IPS-NIHi11 (cell line): ENCODE data around the gene PLG.
"Not testable (repeated sequence)": the region's sequence is repeated elsewhere in the genome, so short reads cannot be mapped to it uniquely, and the experiment has no call there.

Experiments
- DNase-seq: peaks from one replicate; pipeline ENCODE4 v3.0.0; 2012; ENCODE audit warnings: mixed read lengths, low spot score

PLG gene

DNA sequence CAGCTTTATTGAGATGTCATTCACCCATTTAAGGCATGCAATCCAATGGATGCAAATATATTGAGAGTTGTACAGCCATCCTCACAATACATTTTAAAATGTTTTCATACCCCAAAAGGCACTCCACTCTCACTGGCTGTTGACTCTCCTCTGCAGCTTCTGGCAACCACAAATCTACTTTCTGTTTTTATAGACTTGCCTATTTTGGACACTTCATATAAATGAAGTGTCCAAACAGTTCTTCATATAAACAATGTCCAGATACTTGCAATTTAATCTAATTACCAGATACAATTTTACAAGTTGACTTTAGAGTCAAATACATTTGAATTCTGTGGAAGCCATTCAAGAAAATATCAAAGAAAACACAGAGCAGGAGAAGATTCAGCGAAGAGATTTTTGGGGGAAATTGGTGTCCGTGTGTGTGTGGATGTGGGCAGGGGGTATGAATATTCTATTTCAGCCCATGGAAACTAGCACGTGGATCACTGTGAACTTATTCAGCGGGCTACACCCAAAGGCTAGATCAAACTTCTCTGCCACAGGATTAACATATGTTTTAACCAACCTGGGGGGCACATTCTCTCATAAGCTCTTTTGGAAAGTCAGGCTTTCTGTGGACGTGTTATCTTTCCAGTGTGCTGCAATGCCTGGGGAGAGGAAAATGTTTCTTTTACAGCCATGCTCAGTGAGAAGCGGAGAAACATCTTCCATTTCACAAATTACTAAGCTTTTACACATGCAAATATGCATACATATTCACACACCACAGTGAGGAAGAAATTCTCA is 73.9 kb downstream of the PLG start:
- no peak for DNase-seq

DNA sequence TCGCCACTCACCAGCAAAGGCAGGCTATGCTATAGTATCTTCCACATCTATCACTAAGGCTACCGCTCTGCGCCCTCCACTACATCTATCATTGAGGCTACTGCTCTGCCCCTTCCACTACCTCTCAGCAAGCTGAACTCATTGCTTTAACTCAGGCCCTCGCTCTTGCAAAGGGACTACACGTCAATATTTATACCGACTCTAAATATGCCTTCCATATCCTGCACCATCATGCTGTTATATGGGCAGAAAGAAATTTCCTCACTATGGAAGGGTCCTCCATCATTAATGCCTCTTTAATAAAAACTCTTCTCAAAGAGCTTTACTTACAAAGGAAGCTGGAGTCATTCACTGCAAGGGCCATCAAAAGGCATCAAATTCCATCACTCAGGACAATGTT is 77.1 kb downstream of the PLG start:
- DNase-seq: not testable (repeated sequence)

DNA sequence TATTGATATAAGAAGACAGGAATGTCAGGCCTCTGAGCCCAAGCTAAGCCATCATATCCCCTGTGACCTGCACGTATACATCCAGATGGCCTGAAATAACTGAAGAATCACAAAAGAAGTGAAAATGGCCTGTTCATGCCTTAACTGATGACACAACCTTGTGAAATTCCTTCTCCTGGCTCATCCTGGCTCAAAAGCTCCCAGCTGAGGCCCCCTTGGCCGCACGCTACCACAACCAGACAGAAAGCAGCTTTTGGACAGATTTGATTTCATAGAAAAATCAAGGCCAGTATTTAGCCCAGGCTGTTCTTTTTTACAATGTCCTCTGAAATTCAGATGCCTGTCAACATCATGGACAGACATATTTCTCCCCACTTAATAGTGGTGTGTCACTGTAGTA is 78.6 kb downstream of the PLG start:
- not testable (repeated sequence) for DNase-seq

DNA sequence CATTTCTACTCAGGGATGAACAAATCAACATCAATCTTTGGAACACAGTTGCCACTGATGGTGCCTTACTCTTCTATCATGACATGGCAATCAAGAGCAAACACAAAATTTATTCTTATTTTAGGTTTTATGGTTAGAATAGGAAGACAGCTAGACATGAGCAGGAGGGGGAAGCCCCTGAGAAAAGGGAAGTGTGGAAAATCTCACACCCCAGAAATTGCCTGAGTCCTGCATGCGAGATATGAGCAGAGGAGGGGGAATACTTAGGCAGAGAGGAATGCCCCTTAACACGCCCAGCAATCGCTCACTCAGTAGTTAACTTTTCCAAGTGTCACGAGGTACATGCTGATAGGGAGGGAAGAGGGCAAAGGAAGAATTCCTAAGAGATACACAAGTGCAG is 79.3 kb downstream of the PLG start:
- no peak for DNase-seq

DNA sequence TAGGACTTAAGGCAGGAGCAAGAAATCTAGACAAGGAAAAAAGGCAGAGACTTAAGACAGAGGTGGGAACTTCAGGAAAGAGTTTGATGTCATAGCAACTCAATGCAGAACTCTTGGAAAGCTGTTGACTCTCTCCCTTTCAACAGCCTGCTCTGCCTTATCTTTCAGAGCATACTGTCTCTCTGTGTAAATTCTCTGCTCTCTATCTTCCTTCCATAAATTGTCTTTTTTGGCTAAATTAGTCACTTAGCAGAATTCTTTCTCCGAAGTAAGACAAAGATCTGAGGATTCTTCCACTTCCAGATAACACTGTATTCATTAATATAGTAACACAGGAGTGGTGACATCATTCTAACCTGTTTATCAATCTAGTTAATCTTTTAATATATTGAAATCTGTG is 80.2 kb downstream of the PLG start:
- no peak for DNase-seq

DNA sequence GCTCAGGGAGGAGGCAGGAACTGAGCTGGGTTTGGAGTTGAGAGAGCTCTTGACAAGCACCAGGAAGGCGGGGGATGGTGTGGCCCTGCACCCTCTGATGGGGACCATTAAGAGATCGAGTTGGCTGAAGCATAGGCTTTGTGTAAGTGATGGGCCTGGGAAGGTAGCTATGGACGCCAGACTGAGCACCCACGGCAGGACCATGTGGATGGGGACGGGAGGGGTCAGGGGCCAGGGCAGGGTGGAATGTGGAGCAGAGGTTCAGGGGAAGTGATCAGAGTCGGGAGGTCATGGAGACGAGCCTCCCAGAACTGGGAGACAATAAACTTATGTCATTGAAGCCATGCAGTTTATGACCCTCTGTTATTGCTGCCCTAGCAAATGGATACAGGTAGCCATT is 81.7 kb downstream of the PLG start:
- DNase-seq: no peak

DNA sequence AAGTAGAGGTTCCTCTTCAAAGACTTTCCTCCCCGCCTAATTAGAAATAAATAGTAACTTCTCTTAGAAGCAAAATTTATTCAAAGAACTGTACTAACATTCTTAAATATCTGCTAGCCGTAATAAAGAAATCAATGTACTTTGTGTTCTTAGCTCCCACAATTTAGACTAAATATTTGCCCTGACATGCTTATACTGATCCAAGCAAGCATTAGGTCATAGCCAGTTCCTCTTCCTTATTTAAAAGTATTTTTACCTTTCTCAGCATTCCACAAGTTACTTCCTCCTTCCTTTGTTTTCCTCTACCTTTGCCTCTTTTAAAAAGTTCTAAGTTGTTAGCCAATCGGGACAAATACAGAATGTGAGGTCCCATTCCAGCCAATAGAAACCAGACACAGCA is 86.1 kb downstream of the PLG start:
- DNase-seq: not testable (repeated sequence)

DNA sequence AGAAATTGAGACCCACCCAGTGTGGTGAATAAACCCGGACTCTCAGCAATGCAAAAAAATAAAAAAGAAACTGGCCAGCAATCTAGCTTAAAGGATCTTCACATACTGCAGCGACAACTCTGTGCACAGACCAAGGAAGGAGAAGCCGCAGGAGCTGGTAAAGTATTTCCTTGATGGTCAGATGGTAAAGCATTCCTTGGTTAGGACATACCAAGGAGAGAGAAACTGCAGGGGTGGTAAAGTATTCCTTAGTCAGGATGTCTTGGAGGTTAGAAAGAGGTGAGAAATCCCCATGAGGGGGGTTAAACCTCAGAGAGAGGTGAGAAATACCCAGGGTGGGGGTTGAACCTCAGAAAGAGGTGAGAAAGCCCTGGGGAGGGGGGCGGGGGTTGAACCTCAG is 86.8 kb downstream of the PLG start:
- no peak for DNase-seq

DNA sequence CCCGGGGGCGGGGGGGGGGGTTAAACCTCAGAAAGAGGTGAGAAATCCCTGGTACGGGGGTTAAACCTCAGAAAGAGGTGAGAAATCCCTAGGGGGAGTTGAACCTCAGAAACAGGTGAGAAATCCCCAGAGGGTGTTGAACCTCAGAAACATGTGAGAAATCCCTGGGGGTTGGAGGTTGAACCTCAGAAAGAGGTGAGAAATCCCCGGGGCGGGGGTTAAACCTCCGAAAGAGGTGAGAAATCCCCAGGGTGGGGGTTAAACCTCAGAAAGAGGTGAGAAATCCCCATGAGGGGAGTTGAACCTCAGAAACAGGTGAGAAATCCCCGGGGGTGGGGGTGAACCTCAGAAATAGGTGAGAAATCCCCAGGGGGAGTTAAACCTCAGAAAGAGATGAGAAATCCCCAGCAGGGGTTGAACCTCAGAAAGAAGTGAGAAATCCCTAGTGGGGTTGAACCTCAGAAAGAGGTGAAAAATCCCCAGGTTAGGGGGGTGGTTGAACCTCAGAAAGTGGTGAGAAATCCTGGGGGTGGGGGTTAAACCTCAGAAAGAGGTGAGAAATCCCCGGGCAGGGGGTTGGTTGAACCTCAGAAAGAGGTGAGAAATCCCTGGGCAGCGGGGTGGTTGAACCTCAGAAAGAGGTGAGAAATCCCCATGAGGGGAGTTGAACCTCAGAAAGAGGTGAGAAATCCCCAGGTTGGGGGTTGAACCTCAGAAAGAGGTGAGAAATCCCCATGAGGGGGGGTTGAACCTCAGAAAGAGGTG is 87.4 kb downstream of the PLG start:
- DNase-seq: no peak

DNA sequence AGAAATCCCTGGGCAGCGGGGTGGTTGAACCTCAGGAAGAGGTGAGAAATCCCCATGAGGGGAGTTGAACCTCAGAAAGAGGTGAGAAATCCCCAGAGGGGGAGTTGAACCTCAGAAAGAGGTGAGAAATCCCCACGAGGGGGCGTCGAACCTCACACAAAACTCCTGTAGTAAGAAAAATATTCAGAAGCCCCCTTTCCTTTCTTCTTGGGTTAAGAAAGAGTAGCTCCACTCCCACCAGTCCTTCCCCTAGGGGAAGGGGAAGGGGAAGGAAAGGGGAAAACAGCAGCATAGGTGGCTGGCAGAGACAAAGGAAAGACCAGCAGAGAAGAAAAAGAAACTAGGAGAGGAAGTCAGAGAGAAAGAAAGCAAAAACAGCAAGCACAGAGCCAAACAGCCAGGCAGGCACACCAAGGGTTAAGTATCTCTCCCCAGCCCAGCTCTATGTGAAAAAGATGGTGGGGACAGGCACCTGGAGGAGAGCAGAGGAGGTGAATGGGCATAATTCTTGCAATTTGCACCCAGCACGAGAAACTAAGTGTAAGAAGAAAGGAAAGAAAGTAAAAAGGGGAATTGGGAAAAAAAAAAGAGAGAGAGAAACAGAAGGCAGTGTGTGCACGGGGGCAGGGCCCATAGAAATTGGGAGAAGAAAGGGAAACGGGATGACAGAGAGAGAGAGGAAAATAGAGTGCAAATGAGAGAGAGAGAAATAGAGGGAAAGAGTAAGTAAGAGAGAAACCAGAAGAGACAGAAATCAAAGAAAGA is 88.2 kb downstream of the PLG start:
- peak; percentile 20 for DNase-seq

DNA sequence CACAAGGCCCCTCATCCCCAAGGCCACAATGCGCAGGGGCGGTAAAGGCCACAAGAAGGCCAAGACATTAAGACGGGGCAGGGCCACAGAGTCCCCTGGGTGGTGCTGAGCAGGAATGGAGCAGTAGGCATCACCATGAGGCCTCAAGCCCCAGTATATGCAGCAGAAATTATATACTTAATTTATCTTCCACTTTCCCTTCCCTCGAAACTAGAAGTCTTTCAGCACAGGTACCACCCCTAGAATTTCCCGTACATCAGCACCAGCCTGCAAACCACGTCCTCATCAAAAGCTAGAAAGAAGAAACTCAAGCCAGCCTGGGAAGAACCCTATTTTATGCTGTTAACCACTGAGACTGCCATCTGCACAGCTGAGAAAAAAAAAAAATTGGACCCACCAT is 89.4 kb downstream of the PLG start:
- no peak for DNase-seq

DNA sequence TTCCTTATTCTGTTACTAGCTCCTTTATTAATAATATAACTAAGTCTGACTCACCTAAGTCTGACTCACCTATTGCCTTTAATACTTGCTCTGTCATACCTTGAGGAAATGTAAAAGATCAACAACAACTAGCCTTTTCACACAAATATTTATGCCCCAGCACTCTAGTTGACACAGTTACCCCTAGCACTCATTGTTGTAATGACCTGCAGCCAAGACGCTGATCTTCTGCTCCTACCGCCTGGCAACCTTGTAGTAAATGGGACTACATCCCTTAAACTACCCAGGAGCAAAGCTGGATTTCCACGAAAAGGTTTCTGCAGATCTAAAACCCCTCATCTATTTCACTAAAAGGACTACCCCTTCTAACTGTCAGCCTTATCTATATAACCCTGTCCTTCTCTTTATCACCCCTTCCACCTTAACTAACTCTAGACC is 90.0 kb downstream of the PLG start:
- no peak for DNase-seq

DNA sequence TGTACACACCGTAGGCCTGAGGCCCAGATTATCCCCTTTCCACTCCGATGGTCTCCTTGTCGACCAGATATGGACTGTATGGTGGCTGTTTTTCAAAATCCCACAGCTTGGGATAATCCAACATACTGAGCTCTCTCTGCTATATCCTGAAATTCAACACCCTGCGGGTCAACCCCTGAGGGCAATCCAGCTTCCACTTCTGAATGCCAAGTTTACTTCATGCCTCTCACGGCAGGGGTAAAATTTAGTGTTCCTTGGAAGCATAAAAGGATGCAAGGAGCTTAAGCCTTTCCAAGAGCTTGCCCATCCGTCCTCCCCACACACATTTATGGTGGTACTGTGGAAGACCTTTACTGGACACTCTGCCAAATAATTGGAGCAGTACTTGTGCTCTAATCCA is 90.7 kb downstream of the PLG start:
- no peak for DNase-seq

DNA sequence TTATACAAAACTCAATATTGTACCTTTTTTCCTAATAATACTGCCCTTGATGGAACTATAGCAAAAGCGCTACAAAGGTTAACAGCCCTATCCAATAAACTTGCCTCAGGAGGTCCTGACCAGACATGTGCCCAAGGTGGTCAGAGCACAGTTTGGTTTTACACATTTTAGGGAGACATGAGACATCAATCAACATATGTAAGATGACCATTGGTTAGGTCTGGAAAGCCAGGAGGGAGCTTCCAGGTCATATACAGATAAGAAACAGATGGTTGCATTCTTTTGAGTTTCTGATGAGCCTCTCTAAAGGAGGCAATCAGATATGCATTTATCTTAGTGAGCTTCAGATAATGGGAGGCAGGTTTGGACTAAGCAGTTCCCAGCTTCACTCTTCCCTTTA is 91.6 kb downstream of the PLG start:
- no peak for DNase-seq

DNA sequence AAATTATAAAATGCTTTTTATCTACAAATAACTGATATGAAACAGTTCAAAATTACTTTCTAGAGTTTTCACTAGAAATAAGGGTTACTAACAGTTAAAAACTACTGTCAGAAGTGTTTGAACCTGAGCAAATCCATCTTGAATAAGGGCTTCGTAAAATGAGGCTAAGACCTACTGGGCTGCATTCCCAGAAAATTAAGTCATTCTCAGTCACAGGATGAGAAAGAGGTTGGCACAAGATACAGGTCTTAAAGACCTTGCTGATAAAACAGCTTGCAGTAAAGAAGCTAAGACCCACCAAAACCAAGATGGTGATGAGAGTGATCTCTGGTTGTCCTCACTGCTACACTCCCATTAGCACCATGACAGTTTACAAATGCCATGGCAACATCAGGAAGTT is 93.7 kb downstream of the PLG start:
- no peak for DNase-seq

DNA sequence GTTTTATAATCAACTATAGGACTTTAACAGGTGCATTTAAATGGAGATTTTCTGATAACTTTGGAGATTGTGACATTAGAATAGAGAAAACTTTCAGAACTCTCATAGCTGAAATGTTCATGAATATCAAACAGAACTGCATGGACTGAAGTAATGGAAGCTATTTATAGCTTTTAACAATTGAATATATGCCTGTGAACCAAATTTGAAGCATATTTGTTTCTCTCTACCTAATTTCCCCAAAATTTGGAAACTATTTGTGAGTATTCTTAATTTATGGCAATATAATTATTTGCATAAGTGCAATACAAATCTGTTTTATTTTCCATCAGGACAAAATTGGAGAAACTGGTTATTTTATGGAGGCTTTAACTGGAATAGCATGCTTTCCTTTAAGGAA is 96.6 kb downstream of the PLG start:
- DNase-seq: no peak

DNA sequence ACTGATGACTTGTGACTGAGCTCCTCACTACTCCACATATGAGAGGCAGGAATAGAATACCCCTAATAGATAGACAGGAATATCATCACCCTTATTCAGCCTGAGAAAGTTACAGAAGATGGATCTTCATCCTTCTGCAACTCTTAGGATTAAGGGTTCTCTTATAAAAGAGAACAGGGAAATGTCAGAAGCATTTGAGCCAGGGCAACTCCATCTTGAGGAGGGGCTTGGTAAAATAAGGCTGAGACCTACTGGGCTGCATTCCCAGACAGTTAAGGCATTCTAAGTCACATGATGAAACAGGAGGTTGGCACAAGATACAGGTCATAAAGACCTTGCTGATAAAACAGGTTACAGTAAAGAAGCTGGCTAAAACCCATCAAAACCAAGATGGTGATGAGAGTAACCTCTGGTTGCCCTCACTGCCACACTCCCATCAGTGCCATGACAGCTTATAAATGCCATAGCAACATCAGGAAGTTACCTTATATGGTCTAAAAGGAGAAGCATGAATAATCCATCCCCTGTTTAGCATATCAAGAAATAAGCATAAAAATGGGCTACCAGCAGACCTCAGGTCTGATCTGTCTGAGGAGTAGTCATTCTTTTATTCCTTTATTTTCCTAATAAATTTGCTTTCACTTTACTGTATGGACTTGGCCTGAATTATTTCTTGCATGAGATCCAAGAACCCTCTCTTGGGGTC is 97.9 kb downstream of the PLG start:
- DNase-seq: no peak

DNA sequence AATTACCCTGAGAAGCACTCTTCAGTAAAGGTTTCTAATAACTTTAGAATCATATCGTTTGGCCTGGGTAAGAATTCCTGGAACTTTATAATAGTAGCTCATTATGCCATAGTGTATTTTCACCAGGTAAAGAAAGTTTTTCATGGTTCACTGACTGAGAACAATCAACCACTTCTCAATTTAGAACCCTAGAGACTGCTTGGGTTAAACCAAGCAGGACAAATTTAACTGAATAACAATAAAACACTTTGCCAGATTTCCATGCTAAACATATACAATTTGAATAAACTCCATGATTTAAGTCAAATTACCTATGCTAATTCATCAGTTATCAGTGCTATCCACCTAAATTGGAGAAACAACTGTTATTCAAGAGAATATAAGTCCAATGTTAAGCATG is 99.4 kb downstream of the PLG start:
- no peak for DNase-seq

DNA sequence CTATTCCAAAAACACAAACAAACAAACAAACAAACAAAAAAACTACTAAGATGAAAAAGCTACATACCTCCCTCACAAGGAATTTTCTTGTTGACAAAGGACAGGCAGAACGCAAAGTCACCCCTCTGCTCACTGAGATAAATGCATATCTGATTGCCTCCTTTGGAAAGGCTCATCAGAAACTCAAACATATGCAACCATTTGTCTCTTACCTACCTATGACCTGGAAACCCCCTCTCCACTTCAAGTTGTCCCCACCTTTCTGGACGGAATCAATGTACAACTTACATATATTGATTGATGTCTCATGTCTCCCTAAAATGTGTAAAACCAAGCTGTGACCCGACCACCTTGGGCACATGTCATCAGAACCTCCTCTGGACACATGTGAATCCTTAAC is 100.0 kb downstream of the PLG start:
- DNase-seq: not testable (repeated sequence)
